Measurements from ENCODE around the gene PRR12.

DNA sequence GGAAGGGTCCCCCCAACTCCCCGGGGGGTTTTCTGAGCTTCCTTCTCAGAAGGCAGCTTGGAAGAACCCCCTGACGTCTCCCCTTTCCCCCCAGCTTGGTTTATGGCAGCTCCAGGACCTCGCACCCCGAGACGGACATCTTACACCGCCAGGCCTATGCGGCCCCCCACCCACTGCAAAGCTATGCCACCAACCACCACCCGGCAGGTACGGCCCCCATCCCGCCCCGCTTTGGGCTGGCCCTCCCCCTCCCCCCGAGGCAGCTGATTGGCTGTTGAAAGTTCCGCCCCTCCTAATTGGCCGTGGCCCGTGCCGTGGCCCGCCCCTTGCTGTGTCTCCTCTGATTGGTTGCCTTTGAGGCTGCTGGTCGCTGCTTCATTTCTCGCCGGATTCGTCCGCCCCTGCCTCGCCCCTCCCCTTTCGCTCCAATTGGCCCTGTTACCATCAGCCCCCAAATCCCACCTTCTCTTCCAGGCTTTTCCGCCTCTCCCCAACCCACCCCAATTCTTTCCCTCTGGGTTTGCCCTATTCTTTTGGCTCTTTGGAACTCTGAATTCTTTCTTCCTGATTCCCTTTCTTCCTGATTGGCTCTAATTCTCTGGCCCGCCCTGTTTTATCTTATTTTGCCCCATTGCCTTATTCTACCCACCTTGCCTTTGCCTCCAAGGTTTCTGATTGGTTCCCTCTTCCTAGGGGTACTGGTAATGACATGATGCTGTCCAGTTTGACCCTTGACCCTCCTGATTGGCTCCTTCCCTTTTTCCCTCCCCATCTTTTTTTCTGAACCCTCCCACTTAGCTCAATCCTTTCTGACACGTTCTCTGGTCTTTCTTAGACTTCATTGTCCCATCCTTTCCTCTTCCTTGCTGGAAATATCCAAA is 2.5 kb downstream of the PRR12 start:
- TF ChIP-seq, protein P1, sequence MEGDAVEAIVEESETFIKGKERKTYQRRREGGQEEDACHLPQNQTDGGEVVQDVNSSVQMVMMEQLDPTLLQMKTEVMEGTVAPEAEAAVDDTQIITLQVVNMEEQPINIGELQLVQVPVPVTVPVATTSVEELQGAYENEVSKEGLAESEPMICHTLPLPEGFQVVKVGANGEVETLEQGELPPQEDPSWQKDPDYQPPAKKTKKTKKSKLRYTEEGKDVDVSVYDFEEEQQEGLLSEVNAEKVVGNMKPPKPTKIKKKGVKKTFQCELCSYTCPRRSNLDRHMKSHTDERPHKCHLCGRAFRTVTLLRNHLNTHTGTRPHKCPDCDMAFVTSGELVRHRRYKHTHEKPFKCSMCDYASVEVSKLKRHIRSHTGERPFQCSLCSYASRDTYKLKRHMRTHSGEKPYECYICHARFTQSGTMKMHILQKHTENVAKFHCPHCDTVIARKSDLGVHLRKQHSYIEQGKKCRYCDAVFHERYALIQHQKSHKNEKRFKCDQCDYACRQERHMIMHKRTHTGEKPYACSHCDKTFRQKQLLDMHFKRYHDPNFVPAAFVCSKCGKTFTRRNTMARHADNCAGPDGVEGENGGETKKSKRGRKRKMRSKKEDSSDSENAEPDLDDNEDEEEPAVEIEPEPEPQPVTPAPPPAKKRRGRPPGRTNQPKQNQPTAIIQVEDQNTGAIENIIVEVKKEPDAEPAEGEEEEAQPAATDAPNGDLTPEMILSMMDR (IDR thresholded peaks at IDR 0.05), result no peak
- TF ChIP-seq EZH2 (IDR thresholded peaks at IDR 0.05; ENCODE audit: borderline replicate concordance, insufficient read depth, low read depth, low read length, poor library complexity, severe bottlenecking), result no peak
